ENCODE measurements around the gene WFIKKN1.

The WFIKKN1 gene

DNA sequence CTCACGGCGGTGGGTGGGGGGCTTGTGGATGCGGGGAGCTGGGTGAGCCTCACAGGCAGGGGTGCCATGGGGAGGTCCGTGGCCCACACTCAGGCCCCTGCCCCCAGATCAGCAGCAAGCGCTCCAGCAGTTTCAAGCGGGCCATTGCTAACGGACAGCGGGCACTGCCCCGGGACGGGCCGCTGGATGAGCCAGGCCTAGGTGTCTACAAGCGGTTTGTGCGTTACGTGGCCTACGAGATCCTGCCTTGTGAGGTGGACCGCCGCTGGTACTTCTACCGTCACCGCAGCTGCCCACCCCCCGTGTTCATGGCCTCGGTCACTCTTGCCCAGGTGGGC, 45.7 kb downstream of the WFIKKN1 start:
- Histone ChIP-seq H3K9ac (ENCODE audit: low read length) (no peak overlapping the region), H3K4me2 (ENCODE audit: low read length, poor library complexity, severe bottlenecking) (no peak overlapping the region)

DNA sequence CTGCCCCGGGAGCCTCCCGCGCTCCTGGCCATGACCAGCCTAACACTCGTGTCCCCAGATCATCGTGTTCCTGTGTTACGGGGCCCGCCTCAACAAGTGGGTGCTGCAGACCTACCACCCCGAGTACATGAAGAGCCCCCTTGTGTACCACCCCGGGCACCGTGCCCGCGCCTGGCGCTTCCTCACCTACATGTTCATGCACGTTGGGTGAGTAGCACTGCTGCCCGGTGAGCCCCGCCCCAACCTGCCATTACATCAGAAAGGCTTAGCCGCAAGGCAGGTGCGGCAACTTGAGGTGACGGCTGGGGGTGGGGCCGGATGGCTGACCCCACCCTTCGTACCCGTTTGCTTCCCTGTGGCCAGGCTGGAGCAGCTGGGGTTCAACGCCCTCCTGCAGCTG, 46.1 kb downstream of the WFIKKN1 start:
- Histone ChIP-seq H4K8ac (ENCODE audit: low read length) (no peak overlapping the region), H3K79me1 (replicated peaks; ENCODE audit: low read length, poor library complexity, severe bottlenecking) (peaks cover 5% of the 10 kb centered on the region), H3K4me2 (ENCODE audit: low read length, poor library complexity, severe bottlenecking) (no peak overlapping the region), H3K9me3 (ENCODE audit: control insufficient read depth, low read length) (no peaks in the 10 kb centered on the region), H2AFZ (ENCODE audit: low read depth, low read length) (no peak overlapping the region), H2BK15ac (ENCODE audit: low read depth, poor library complexity, severe bottlenecking) (no peak overlapping the region), H3K18ac (ENCODE audit: low read depth in 1 of 2, low read length in 2 of 2) (no peak overlapping the region), H3K27me3 (ENCODE audit: control insufficient read depth in 1 of 2, insufficient read depth in 1 of 2, low read length in 2 of 2) (no peaks in the 10 kb centered on the region), H3K36me3 (ENCODE audit: control insufficient read depth in 1 of 2, insufficient read depth in 2 of 2, low read depth in 1 of 2, low read length in 2 of 2) (peaks cover 24 to 53% of the 10 kb centered on the region in 2 experiments), H2BK12ac (ENCODE audit: low read length in 2 of 2) (no peak overlapping the region), H2AK5ac (ENCODE audit: low read length, severe bottlenecking) (no peak overlapping the region), H3K4ac (ENCODE audit: low read depth in 1 of 2, low read length in 2 of 2) (no peak overlapping the region), H2BK120ac (ENCODE audit: low read depth, low read length) (no peak overlapping the region), H2BK5ac (ENCODE audit: low read depth, low read length, poor library complexity, severe bottlenecking) (no peak overlapping the region), H3K4me1 (ENCODE audit: control insufficient read depth, insufficient read depth, low read depth, low read length) (peaks cover 53% of the 10 kb centered on the region), H3K4me3 (ENCODE audit: insufficient read depth in 1 of 2, low read depth in 1 of 2, low read length in 2 of 2) (no peak overlapping the region), H3K27ac (ENCODE audit: low read length, poor library complexity, severe bottlenecking) (no peak overlapping the region), H3K23ac (ENCODE audit: low read length in 2 of 2) (no peak overlapping the region), H3K14ac (ENCODE audit: low read length in 2 of 2) (no peak overlapping the region), H4K91ac (ENCODE audit: low read length) (peak overlapping the region; percentile 44), H3K9ac (ENCODE audit: low read length) (no peak overlapping the region)
- DNase-seq: no peak
- 86% methylated on average over 23 of the region's 23 CpGs for WGBS

More for the DNA sequence above, 45.7 kb downstream of the WFIKKN1 start:
- 94% methylated on average over 21 of the region's 21 CpGs for WGBS
- Histone ChIP-seq H3K79me1 (replicated peaks; ENCODE audit: low read length, poor library complexity, severe bottlenecking) (peaks cover 5% of the 10 kb centered on the region), H3K9me3 (ENCODE audit: control insufficient read depth, low read length) (no peaks in the 10 kb centered on the region), H3K4me3 (ENCODE audit: insufficient read depth in 1 of 2, low read depth in 1 of 2, low read length in 2 of 2) (no peak overlapping the region), H3K4me1 (ENCODE audit: control insufficient read depth, insufficient read depth, low read depth, low read length) (peaks cover 49% of the 10 kb centered on the region), H2BK12ac (ENCODE audit: low read length in 2 of 2) (no peak overlapping the region), H3K18ac (ENCODE audit: low read depth in 1 of 2, low read length in 2 of 2) (no peak overlapping the region), H2BK5ac (ENCODE audit: low read depth, low read length, poor library complexity, severe bottlenecking) (no peak overlapping the region), H2BK120ac (ENCODE audit: low read depth, low read length) (no peak overlapping the region), H3K14ac (ENCODE audit: low read length in 2 of 2) (no peak overlapping the region), H3K36me3 (ENCODE audit: control insufficient read depth in 1 of 2, insufficient read depth in 2 of 2, low read depth in 1 of 2, low read length in 2 of 2) (peaks cover 23 to 53% of the 10 kb centered on the region in 2 experiments), H3K27me3 (ENCODE audit: control insufficient read depth in 1 of 2, insufficient read depth in 1 of 2, low read length in 2 of 2) (no peaks in the 10 kb centered on the region), H2AK5ac (ENCODE audit: low read length, severe bottlenecking) (no peak overlapping the region), H2BK15ac (ENCODE audit: low read depth, poor library complexity, severe bottlenecking) (no peak overlapping the region), H4K8ac (ENCODE audit: low read length) (no peak overlapping the region), H3K23ac (ENCODE audit: low read length in 2 of 2) (no peak overlapping the region), H2AFZ (ENCODE audit: low read depth, low read length) (no peak overlapping the region), H3K27ac (ENCODE audit: low read length, poor library complexity, severe bottlenecking) (no peak overlapping the region), H4K91ac (ENCODE audit: low read length) (peak overlapping the region; percentile 44), H3K4ac (ENCODE audit: low read depth in 1 of 2, low read length in 2 of 2) (no peak overlapping the region)
- no peak for DNase-seq

DNA sequence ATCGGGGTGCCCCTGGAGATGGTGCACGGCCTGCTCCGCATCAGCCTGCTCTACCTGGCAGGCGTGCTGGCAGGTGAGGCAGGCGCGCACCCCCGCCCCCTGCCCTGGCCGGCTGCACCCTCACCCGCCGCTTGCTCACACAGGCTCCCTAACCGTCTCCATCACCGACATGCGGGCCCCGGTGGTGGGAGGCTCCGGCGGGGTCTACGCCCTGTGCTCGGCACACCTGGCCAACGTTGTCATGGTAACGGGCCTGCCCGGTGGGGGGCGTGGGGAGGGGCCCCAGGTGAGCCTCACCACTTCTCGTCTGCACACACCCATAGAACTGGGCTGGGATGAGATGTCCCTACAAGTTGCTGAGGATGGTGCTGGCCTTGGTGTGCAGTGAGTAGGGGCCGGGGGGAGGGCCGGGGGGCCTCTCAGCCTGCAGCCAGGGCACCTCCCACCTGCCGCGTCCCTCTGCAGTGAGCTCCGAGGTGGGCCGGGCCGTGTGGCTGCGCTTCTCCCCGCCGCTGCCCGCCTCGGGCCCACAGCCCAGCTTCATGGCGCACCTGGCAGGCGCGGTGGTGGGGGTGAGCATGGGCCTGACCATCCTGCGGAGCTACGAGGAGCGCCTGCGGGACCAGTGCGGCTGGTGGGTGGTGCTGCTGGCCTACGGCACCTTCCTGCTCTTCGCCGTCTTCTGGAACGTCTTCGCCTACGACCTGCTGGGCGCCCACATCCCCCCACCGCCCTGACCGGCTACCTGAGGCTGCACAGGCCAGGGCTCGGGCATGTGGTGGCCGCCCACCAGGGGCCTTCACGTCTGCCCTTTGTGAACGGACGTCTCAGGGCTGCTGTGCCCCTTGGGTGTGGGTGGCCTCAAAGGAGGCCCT, 46.8 kb downstream of the WFIKKN1 start:
- 81% methylated on average over 55 of the region's 57 CpGs for WGBS
- H3K4ac ChIP-seq (ENCODE audit: low read depth in 1 of 2, low read length in 2 of 2): no peak overlapping the region
- peak overlapping the region; percentile 11 for H4K91ac ChIP-seq (ENCODE audit: low read length)
- H2BK5ac ChIP-seq (ENCODE audit: low read depth, low read length, poor library complexity, severe bottlenecking): no peak overlapping the region
- peaks cover 24 to 53% of the 10 kb centered on the region in 2 experiments for H3K36me3 ChIP-seq (ENCODE audit: control insufficient read depth in 1 of 2, insufficient read depth in 2 of 2, low read depth in 1 of 2, low read length in 2 of 2)
- no peaks in the 10 kb centered on the region for H3K27me3 ChIP-seq (ENCODE audit: control insufficient read depth in 1 of 2, insufficient read depth in 1 of 2, low read length in 2 of 2)
- H2BK120ac ChIP-seq (ENCODE audit: low read depth, low read length): no peak overlapping the region
- no peak overlapping the region for H2AFZ ChIP-seq (ENCODE audit: low read depth, low read length)
- H3K4me2 ChIP-seq (ENCODE audit: low read length, poor library complexity, severe bottlenecking): no peak overlapping the region
- no peaks in the 10 kb centered on the region for H3K9me3 ChIP-seq (ENCODE audit: control insufficient read depth, low read length)
- H3K14ac ChIP-seq (ENCODE audit: low read length in 2 of 2): no peak overlapping the region
- H3K27ac ChIP-seq (ENCODE audit: low read length, poor library complexity, severe bottlenecking): no peak overlapping the region
- no peak overlapping the region for H2BK15ac ChIP-seq (ENCODE audit: low read depth, poor library complexity, severe bottlenecking)
- H3K9ac ChIP-seq (ENCODE audit: low read length): no peak overlapping the region
- H3K23ac ChIP-seq (ENCODE audit: low read length in 2 of 2): no peak overlapping the region
- H3K4me1 ChIP-seq (ENCODE audit: control insufficient read depth, insufficient read depth, low read depth, low read length): peaks cover 60% of the 10 kb centered on the region
- H4K8ac ChIP-seq (ENCODE audit: low read length): no peak overlapping the region
- no peak for DNase-seq
- no peak overlapping the region for H2BK12ac ChIP-seq (ENCODE audit: low read length in 2 of 2)
- no peak overlapping the region for H3K4me3 ChIP-seq (ENCODE audit: insufficient read depth in 1 of 2, low read depth in 1 of 2, low read length in 2 of 2)
- peaks cover 2% of the 10 kb centered on the region for H3K79me1 ChIP-seq (replicated peaks; ENCODE audit: low read length, poor library complexity, severe bottlenecking)
- no peak overlapping the region for H3K18ac ChIP-seq (ENCODE audit: low read depth in 1 of 2, low read length in 2 of 2)
- H2AK5ac ChIP-seq (ENCODE audit: low read length, severe bottlenecking): no peak overlapping the region

DNA sequence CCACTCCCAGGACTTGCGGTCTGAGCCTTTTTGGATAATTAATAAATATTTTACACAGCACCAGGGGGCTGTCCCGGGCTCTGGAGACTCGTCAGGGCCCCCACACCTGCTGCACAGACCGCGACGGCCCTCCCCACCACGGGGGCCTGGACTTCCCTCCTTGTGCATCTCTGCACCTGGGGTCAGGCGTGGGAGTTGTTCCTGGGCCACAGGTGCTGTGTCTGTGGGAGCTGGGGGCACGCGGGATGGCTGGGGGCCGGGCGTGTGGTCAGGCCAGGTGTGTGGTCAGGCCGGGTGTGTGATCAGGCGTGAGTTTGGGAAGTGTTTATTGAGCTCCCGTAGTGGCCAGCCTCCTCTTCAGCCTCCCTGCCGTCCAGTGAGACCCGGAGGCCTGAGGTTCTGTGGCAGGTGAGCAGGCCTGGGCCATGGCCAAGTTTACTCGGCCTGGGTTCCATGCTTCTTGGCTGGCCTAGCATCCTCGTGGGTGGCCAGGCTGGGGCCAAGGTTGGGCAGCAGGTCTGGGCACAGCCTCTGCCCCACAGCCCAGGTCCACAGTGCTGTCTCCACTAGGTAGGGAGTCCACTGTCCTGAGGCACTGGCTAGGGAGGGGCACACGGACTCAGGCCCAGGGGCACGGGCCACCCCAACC, 47.5 kb downstream of the WFIKKN1 start:
- Histone ChIP-seq H3K9ac (ENCODE audit: low read length) (no peak overlapping the region), H2BK120ac (ENCODE audit: low read depth, low read length) (no peak overlapping the region), H3K14ac (ENCODE audit: low read length in 2 of 2) (no peak overlapping the region), H3K9me3 (ENCODE audit: control insufficient read depth, low read length) (no peaks in the 10 kb centered on the region), H3K18ac (ENCODE audit: low read depth in 1 of 2, low read length in 2 of 2) (no peak overlapping the region), H3K36me3 (ENCODE audit: control insufficient read depth in 1 of 2, insufficient read depth in 2 of 2, low read depth in 1 of 2, low read length in 2 of 2) (peaks cover 24 to 53% of the 10 kb centered on the region in 2 experiments), H3K27me3 (ENCODE audit: control insufficient read depth in 1 of 2, insufficient read depth in 1 of 2, low read length in 2 of 2) (no peaks in the 10 kb centered on the region), H2AFZ (ENCODE audit: low read depth, low read length) (no peak overlapping the region), H3K4me1 (ENCODE audit: control insufficient read depth, insufficient read depth, low read depth, low read length) (peaks cover 62% of the 10 kb centered on the region), H2BK15ac (ENCODE audit: low read depth, poor library complexity, severe bottlenecking) (no peak overlapping the region), H4K91ac (ENCODE audit: low read length) (no peak overlapping the region), H4K8ac (ENCODE audit: low read length) (no peak overlapping the region), H3K4me2 (ENCODE audit: low read length, poor library complexity, severe bottlenecking) (no peak overlapping the region), H3K27ac (ENCODE audit: low read length, poor library complexity, severe bottlenecking) (no peak overlapping the region), H3K4ac (ENCODE audit: low read depth in 1 of 2, low read length in 2 of 2) (no peak overlapping the region), H2BK12ac (ENCODE audit: low read length in 2 of 2) (no peak overlapping the region), H3K4me3 (ENCODE audit: insufficient read depth in 1 of 2, low read depth in 1 of 2, low read length in 2 of 2) (no peak overlapping the region), H2AK5ac (ENCODE audit: low read length, severe bottlenecking) (peak overlapping the region; percentile 1), H3K79me1 (replicated peaks; ENCODE audit: low read length, poor library complexity, severe bottlenecking) (peaks cover 2% of the 10 kb centered on the region), H3K23ac (ENCODE audit: low read length in 2 of 2) (no peak overlapping the region), H2BK5ac (ENCODE audit: low read depth, low read length, poor library complexity, severe bottlenecking) (no peak overlapping the region)
- no peak for DNase-seq
- WGBS: 92% methylated on average over 21 of the region's 21 CpGs
